NCI-H1048 (cell line): Measurements from ENCODE around the gene HSDL1.
"Not testable (repeated sequence)": the region's sequence is repeated elsewhere in the genome, so short reads cannot be mapped to it uniquely, and the experiment has no call there.

ENCODE experiments used
- DNase-seq: peaks from one replicate; lab custom pipeline; 2025; lab: John Stamatoyannopoulos, UW

HSDL1 gene

GRCh38 chr16:84138824-84139627 is 6.0 kb downstream of the HSDL1 start:
- DNase-seq = no peak

- no peak for DNase-seq
These were observed 6.5 kb downstream of the HSDL1 start for GRCh38 chr16:84138500-84138823.

DNA sequence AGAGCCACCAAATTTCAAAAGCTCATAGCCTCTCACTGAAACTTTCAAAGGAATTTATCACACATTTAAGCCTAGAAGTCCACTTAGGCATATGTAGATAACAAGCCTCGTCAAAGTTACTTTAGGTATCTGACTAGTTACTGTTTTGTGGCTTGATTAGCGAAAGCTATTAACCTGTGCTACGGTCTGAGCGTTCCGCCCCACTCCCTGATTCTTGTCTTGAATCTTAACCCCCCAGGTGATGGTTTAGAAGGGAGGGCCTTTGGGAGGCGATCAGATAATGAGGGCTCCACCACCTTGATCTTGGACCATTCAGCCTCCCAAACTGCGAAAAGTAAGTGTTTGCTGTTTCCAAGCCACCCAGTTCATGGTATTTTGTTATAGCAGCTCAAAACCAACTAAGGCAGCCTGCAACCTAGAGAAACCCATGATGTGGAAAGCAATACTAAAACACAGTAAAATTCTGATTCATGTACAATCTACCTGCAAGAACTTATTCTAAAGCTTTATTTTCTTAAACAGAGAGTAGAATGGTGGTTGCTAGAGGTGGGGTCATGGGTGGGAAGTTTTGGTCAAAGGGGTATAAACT is 7.1 kb downstream of the HSDL1 start:
- no peak for DNase-seq

DNA sequence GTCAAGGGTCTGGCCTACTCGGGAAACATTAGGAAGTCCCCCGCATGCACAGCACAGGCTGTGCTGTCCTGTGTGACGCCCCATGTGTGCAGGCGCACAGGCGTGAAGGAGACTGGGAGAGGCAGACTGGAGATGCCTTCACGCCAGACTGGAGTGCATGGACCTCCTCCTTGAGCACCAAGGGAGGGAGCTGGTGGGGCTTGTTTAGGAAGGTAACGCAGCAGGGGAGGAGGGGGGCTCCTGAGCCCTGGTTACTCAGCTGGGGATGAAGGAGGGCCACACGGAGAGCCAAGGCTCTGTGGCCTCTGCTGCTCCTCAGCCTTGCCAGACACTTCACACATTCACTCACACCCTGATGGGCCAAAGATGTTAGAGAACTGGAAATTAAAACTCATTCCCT is 7.7 kb downstream of the HSDL1 start:
- DNase-seq = no peak

DNA sequence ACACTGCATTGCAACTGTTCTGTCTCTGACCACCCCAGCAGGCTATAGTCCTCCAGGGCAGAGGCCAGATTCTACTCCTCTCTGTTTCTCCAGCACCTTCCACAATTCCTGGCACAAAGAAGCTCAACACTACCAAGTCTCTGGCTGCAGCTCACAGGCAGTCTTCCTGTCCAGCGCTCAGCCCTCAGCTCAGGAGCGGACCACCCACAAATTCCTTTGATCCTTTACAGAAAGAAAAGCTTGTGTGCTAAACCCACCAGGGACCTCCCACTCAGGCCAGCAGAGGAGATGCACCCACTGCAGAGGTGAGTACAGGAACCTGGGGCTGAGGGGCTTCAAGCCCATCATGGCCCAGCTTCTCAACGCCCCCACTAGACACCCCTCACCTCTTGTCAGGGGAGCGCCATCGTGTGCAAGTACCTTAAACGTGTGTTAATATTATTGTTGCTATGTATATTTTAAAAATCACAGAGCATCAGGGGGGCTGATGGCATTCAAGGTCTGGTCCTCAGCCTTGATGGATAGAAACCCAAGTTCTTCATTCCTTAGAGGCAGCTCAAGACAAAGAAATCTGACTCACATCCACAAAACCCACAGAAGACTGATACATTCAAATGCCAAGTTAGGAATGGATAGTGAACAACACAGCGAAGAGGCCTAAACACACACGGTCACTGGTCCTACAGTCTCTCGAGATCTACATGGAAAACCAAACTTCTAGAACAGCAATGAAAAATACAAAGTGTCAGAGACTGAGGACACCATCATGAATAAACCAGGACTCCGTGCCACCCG is 8.4 kb downstream of the HSDL1 start:
- DNase-seq = no peak

- DNase-seq = no peak
These were observed 12.3 kb downstream of the HSDL1 start for GRCh38 chr16:84132527-84133285.

DNA sequence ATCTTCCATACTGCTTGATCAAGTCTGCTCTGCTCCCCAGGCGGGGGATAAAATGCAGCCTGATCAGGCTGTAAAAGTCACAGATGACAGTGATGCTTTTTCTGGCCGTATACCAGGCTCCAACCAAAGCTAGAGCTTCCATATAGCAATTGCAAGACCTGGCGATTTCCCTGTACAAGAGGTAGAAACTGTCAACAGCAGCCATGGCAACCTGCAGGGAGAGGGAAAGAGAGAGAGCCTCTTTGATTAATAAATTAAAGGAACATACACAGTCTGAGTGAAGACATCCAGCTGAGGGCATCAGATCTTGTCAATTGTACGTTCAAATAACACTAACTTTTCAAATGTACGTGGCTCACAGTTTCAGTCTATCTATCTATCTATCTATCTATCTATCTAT is 13.9 kb downstream of the HSDL1 start:
- DNase-seq = no peak

DNA sequence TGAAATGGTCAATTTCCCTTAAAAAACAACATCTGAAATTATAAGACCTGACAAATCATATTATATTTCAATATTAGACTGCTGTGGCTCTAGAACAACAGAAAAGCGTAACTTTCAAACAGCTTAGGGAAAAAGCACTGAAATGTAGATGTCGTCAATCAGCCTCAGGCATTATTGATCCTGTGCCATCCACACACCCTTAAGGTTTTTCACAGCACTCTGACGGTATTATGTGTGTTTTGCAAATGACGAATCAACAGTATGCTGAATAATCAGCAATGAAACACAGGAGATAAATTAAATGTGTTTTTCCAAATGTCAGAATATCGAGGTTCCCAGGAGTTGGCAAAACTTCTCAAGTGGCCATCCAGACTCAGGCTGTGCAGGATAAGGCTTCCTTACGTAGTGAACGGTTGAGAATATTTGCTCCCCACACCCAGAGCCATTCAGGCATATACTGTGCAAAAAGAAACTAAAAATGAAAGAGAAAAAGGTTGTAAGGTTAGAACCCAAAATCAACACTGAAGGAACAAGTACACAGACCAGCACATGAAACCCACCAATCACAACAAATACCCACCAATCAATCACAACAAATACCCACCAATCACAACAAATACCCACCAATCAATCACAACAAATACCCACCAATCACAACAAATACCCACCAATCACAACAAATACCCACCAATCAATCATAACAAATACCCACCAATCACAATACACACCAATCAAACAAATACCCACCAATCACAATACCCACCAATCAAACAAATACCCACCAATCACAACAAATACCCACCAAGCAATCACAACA is 20.5 kb downstream of the HSDL1 start:
- no peak for DNase-seq

- DNase-seq = no peak
These were observed 24.0 kb downstream of the HSDL1 start for GRCh38 chr16:84121007-84121406.

DNA sequence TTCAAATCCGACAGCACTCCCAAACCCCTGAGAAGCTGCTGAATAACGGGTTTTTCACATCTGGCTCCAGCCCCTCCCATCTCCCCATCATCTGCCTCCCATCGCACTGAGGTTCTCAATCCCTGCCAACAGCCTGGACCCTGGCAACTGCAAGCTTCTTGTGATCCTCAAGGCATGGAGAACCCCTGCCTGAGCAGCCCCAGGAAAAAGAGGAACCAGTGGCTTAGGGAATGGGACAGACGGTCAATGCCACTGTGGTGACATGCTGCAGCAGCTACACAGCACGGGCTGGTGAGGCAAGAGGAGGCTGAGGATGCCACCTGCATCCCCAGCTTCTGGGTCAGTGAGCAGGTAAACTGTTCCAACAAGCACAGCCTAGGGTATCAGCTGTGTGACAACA is 25.0 kb downstream of the HSDL1 start:
- no peak for DNase-seq

GRCh38 chr16:84119368-84119767 is 25.6 kb downstream of the HSDL1 start:
- DNase-seq = no peak

DNA sequence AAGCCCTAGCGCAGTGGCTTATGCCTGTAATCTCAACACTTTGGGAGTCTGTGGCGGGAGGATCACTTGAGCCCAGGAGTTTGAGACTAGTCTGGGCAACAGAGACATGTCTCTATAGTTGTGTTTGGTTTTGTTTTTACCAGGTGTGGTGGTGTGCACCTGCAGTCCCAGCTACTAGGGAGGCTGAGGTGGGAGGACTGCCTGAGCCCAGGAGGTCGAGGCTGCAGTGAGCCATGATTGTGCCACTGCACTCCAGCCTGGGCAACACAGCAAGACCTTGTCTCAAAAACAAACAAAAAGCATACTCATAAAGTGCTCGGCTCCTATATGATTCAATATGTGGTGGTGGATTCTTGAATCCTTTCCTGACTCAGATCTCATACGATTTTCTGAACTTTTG is 26.7 kb downstream of the HSDL1 start:
- DNase-seq = not testable (repeated sequence)

DNA sequence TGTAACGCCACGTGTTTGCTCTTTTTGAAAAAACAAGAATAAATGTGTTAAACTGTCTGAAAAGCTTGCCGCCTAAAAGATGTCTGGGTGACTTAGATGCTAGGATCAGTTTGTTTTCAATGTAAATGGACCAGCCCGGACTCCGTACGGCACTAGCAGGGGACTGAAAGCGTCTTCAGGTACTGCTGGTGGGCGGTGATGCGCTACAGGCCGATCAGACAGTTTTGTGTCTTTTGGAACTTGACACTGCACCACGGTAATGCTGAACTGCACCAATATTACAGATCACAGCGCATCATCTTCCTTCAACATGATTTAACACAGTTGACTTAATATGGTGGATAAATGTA is 27.5 kb downstream of the HSDL1 start:
- no peak for DNase-seq

DNA sequence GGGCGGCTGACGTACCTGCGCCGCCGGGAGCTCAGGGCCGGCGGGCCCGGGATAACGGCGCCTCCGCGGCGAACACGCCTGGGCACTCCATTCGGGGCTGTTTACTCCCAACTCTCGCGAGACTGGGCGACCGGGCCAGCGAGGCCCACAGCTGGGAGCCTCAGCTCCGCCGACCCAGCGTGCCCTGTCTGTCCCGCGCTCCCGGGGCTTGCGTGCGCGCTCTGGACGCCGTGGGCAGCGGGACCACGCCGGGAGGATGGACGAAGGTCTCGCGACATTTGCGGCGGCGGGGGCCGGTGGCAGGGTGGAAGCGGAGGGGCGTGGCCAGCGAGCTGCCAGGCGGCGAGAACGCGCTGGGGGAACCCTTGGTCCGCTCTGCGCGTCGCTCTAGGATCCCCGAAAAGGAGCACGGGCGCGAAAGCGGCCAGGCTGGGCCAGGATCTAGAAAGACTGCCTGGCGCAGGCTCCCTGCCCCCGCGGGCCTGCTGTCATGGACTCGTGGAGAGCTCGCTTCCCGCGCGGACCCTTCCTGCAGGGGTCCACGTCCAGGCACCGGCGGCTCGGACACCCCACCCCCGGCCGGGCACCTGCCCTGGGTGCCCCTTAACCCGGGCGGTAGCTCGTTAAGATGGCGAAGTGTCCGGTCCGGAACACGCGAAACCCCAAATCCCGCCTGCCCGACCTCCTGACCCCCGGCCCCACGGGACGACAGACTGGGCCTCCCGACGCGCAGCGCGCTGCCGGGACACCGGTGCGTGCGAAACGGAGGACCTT is 28.1 kb downstream of the HSDL1 start, which contains the start of gene MBTPS1:
Gene MBTPS1, minus strand, starts transcription at position 223 of the 774 bp plus-strand sequence. CDS start 15,159 bp downstream, outside the sequence.
- peak; percentile 79 for DNase-seq

GRCh38 chr16:84115919-84116719 is 28.9 kb downstream of the HSDL1 start:
- no peak for DNase-seq

- DNase-seq = not testable (repeated sequence)
These were observed 33.0 kb downstream of the HSDL1 start for GRCh38 chr16:84111949-84112348.

DNA sequence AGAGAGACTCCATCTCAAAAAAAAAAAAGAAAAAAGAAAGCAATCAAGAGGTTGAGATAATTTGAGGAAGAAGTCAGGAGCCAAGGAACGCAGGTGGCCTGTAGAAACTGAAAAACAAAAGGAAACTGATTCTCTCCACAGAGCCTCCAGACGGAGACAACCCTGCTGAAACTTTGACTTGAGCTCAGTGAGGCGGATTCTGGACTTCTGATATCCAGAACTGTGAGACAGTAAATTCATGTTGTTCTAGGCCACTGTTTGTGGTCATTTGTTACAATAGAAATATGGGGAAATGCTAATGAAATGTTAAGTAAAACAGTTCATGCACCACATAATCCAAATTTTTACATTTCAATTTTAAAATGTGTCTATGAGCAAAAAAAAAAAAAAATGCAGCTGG is 33.5 kb downstream of the HSDL1 start:
- DNase-seq = no peak

DNA sequence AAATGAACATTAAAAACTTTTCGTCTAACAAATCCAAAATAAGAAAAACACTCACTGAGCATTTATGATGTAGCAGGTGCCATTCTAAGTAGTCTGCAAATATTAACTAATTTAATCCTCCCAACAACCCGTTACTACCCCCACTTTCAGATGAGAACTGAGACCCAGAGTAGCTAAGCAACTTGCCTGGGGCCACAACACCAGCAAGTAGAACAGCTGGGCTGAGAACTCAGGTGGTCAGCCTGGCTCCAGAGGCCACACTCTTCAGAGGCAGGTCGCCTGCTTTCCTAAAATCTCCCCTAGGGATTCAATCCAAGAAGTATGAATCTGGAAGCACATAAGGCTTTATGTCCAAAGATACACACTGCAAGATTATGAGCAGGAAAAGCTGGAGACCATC is 34.5 kb downstream of the HSDL1 start:
- no peak for DNase-seq

DNA sequence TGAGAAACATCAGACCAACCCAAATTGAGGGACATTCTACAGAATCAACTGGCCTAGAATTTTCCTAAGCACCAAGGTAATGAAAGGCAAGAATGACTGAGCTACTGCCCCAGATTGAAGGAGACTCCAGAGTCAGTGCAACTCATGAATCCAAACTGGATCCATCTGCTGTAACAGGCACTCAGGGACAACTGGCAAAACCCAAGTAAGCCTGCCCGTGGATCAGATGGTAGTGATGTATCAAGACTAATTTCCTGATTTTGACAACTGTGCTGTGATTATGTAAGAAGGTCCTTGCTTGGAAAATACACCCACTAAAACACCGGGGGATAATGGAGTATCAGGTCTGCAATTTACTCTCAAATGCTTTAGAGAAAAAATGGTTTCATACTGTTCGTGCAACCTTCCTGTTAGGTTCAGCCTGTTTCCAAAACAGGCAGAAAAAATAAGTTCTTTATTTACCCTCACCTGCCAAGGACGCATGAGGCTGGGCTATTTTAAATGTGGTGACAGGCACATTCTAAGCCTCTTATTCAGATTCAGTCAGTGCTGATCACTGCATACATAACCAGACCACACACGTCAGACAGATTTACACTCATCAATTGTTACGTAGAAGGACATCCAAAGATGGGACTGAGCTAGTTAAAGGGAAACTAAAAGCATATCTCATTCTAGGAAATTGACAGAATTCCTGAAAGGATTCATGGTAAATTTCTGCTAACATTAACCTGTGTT is 35.2 kb downstream of the HSDL1 start:
- no peak for DNase-seq
